ENCODE measurements around the gene BAG2.

The BAG2 gene

DNA sequence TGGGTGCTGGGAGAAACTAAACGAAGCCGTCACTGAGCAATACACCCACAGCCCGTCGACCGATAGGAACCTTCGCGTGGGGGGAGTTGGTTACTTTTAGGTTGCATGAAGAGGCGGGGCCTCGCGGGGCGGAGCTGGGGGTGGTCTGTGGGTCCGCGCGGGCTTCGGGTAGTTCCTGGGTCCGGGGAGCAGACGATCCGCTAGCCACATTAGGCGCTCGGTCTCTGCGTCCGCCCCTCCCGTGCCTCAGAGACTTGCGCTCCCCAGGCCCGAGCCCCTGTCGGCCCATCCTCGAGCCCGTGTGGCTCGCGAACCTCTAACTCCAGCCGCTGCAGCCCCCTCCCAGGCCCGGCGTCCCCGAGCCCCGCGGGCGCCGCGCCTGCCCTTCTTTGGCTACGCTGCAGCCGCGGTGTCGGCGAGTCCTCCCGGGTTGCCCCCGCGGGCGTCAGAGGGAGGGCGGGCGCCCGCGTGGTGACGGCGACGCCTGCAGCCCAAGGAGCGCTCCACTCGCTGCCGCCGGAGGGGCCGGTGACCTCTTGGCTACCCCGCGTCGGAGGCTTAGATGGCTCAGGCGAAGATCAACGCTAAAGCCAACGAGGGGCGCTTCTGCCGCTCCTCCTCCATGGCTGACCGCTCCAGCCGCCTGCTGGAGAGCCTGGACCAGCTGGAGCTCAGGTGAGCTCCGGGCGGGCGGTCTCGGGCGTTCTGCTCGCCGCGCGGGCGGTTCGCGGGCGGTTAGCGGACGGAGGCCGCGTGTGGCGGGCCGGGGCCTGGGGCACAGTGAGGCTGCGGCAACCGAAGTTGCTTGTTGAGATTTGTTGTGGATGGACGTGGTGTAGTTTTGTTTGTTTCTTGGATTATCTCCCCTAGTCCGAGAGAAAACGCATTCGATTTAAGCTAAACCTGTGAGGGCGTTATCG is at the start of gene BAG2:
Gene BAG2, plus strand, starts transcription at position 191 of the 920 bp plus-strand sequence. Its CDS starts 372 bp downstream, at position 563.
- TF ChIP-seq, protein P1, sequence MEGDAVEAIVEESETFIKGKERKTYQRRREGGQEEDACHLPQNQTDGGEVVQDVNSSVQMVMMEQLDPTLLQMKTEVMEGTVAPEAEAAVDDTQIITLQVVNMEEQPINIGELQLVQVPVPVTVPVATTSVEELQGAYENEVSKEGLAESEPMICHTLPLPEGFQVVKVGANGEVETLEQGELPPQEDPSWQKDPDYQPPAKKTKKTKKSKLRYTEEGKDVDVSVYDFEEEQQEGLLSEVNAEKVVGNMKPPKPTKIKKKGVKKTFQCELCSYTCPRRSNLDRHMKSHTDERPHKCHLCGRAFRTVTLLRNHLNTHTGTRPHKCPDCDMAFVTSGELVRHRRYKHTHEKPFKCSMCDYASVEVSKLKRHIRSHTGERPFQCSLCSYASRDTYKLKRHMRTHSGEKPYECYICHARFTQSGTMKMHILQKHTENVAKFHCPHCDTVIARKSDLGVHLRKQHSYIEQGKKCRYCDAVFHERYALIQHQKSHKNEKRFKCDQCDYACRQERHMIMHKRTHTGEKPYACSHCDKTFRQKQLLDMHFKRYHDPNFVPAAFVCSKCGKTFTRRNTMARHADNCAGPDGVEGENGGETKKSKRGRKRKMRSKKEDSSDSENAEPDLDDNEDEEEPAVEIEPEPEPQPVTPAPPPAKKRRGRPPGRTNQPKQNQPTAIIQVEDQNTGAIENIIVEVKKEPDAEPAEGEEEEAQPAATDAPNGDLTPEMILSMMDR (conservative IDR thresholded peaks at IDR 0.05; ENCODE audit: low read depth, low read length), result peak; percentile 36
- DNase-seq (ENCODE audit: low read depth), result peak; percentile 93
- H3K4me3 ChIP-seq (ENCODE audit: low read depth, low read length), result peak within 1 kb of the TSS; percentile 71

GRCh38 chr6:57123111-57123510 is 49.0 kb upstream of the BAG2 start:
- no peak for DNase-seq (ENCODE audit: low read depth)
- TF ChIP-seq, protein P1 (conservative IDR thresholded peaks at IDR 0.05; ENCODE audit: low read depth, low read length), result no peak
- H3K4me3 ChIP-seq (ENCODE audit: low read depth, low read length), result no peak overlapping the region

DNA sequence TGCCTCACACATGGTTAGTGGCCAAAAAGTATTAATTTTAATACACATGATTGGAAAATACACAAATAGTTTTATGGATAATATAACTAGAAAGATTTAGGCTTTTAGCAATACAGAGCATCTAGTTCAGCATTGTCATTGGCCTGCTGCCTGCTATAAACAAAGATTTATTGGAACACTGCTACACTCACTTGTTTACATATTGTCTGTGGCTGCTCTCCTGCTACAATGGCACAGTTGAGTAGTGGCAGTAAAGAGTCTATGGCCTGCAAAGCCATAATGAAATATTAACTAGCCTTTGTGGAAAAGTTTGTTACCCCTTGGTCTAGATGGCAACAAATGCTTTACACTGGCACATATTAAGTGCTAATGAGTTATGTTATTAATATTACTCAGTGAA is 44.4 kb upstream of the BAG2 start:
- no peak overlapping the region for H3K4me3 ChIP-seq (ENCODE audit: low read depth, low read length)
- no peak for DNase-seq (ENCODE audit: low read depth)
- TF ChIP-seq, protein P1 (conservative IDR thresholded peaks at IDR 0.05; ENCODE audit: low read depth, low read length), result no peak

DNA sequence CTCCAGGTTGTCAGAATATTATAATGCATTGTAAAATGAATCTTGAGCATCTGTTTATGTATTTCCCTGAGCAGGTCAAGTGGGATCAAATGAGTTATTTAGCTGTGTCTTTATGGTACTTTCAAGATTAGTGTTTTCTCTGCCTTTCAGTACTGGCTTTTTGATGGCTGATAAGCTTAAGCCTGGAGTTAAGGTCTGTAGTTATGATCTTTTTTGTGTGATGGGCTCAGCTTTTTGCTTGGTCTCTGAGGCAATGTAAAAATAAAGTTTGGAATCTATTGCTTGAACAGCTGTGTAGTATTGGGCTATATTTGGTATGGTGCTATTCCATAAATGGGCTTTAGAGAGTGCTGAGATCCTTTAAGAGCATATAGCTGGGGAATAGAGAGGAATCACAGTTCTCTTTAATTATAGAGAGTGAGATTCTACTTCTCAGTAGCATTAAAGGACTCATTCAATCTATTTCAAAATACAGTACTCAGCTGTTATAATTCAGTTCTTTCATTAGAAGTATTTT is 41.4 kb upstream of the BAG2 start:
- H3K4me3 ChIP-seq (ENCODE audit: low read depth, low read length), result no peak overlapping the region
- TF ChIP-seq, protein P1 (conservative IDR thresholded peaks at IDR 0.05; ENCODE audit: low read depth, low read length), result no peak
- DNase-seq (ENCODE audit: low read depth), result no peak

DNA sequence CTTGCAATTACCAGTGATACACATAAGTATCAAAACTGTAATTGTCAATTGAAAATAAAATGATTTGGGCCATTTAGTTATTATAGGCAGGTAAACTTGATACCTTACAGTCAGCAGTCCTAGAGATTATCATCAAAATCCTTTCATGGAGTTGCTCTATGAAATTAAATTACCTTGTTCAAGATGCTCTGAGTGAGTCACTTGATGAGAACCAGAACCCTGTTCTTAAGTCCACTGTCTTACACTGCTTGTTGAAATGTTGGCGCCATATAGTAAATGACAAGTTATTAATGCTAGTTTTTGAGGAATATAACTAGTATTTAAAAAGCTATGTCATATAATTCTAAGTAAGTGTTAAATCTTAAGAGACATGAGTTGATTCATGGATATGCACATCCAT is 37.2 kb upstream of the BAG2 start:
- H3K4me3 ChIP-seq (ENCODE audit: low read depth, low read length), result no peak overlapping the region
- DNase-seq (ENCODE audit: low read depth), result no peak
- TF ChIP-seq, protein P1 (conservative IDR thresholded peaks at IDR 0.05; ENCODE audit: low read depth, low read length), result no peak

GRCh38 chr6:57135885-57136284 is 36.2 kb upstream of the BAG2 start:
- TF ChIP-seq, protein P1 (conservative IDR thresholded peaks at IDR 0.05; ENCODE audit: low read depth, low read length), result no peak
- DNase-seq (ENCODE audit: low read depth), result peak; percentile 14
- H3K4me3 ChIP-seq (ENCODE audit: low read depth, low read length), result no peak overlapping the region
